Sigmoid colon (tissue), 3 donors: ENCODE measurements around the gene UBAP2.

Source experiments
- POLR2A ChIP-seq, 2 donors: fragments of 450-650 bp; IDR thresholded peaks; one replicate each; pipeline ENCODE4 v1.6.1; 2016; ENCODE audit warnings: antibody characterized with exemption in 2 of 2, mild to moderate bottlenecking in 2 of 2, moderate library complexity in 2 of 2
- TF ChIP-seq, protein P1 (sequence below), 4 experiments: fragments of 450-650 bp in 3 of 4; fragments of 200-600 bp in 1 of 4; IDR thresholded peaks; one replicate each; pipeline ENCODE4 v1.5.1; 2016 to 2019; ENCODE audit warnings: antibody characterized with exemption in 4 of 4, mild to moderate bottlenecking in 3 of 4, moderate library complexity in 2 of 4

DNA sequence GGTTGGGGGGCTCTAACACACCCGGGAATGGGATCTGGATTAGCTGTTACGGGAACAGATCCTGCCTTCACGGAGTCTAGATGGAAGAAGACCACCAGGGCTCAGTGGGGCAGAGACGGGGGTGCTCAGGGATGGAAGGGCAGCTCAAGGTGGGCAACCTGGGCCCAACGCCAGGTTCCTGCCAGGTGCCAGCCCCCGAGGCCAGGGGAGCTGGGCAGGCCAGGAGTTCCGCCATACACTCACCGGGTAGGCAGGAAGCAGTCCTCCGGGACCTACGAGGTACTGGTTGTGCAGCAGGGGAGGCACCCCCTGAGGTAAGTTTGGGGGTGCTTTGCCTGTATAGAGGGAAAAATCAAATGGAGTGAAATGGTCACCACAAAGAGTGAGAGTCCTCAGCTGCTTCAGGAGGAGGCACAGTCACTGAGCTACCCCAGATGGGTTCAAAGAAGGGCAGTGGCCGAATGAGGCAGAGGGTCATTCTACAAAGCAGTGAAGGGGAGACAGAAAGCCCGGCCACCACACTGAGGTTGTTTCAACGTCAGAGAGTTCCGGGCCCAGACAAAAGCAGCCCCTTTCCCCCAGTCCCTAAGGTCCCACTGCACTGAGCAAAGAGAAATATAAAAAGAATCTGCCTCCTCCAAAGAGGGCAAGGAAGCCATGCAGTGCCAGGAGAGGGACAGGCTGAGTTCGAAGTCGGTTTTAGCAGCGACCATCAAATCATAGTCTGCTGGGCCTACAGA, 121.8 kb downstream of the UBAP2 start:
- TF ChIP-seq, protein P1, sequence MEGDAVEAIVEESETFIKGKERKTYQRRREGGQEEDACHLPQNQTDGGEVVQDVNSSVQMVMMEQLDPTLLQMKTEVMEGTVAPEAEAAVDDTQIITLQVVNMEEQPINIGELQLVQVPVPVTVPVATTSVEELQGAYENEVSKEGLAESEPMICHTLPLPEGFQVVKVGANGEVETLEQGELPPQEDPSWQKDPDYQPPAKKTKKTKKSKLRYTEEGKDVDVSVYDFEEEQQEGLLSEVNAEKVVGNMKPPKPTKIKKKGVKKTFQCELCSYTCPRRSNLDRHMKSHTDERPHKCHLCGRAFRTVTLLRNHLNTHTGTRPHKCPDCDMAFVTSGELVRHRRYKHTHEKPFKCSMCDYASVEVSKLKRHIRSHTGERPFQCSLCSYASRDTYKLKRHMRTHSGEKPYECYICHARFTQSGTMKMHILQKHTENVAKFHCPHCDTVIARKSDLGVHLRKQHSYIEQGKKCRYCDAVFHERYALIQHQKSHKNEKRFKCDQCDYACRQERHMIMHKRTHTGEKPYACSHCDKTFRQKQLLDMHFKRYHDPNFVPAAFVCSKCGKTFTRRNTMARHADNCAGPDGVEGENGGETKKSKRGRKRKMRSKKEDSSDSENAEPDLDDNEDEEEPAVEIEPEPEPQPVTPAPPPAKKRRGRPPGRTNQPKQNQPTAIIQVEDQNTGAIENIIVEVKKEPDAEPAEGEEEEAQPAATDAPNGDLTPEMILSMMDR (IDR thresholded peaks at IDR 0.05): no peak
- TF ChIP-seq POLR2A (IDR thresholded peaks at IDR 0.05): no peak
